IMR-90 (cell line): ENCODE results near the gene GCLC. TPM values are rescaled to one million over a fixed set of nuclear protein-coding genes. Genes with fewer than 3 reads are reported as not detected.

Experiments
- ATAC-seq: fragments of 200-7000 bp; cut with Tn5 transposase; 2 replicates; pipeline ENCODE4 v1.9.1; 2020; ENCODE audit warnings: low read depth, mild to moderate bottlenecking, moderate library complexity
- BruUV-seq: library from RNA; stranded (reverse); fragments of 400-500 nt; replicated peaks from 2 replicates; lab custom pipeline; 2021; lab: Mats Ljungman, UMichigan
- CTCF ChIA-PET: fragments of 300-600 bp; formaldehyde crosslinking; extraction: SDS; loops from one replicate; lab custom pipeline; 2021; ENCODE audit warnings: antibody characterized with exemption; lab: Yijun Ruan, JAX
- POLR2A ChIA-PET: fragments of 300-600 bp; sonication (Branson Sonifier 250); formaldehyde crosslinking; loops from one replicate; lab custom pipeline; 2022; ENCODE audit warnings: antibody characterized with exemption; ENCODE audit not compliant: unreplicated experiment; lab: Charles Lee
- DNase-seq: peaks from one replicate; pipeline ENCODE4 v3.0.0; 2013
- H2AFZ ChIP-seq: replicated peaks from 2 replicates; pipeline ENCODE3; 2013; ENCODE audit warnings: low read length, mild to moderate bottlenecking; ENCODE audit not compliant: poor library complexity
- H2AK5ac ChIP-seq: 2 replicates; pipeline ENCODE4 v1.6.1; 2013; ENCODE audit warnings: low read depth, low read length, inconsistent platforms
- H2AK9ac ChIP-seq: replicated peaks from 2 replicates; pipeline ENCODE3; 2013; ENCODE audit warnings: mild to moderate bottlenecking, low read depth, low read length, moderate library complexity; ENCODE audit not compliant: poor library complexity
- H2BK120ac ChIP-seq: 2 replicates; pipeline ENCODE4 v1.6.1; 2013; ENCODE audit warnings: low read depth, low read length, inconsistent platforms
- H2BK15ac ChIP-seq: 3 replicates; pipeline ENCODE4 v1.6.1; 2013; ENCODE audit warnings: low read depth, low read length, inconsistent platforms
- H2BK20ac ChIP-seq: 2 replicates; pipeline ENCODE4 v1.6.1; 2013; ENCODE audit warnings: low read depth, mild to moderate bottlenecking, inconsistent platforms, low read length, moderate library complexity
- H2BK5ac ChIP-seq: 2 replicates; pipeline ENCODE4 v1.6.1; 2013; ENCODE audit warnings: mild to moderate bottlenecking, low read depth, low read length, inconsistent platforms; ENCODE audit not compliant: poor library complexity, severe bottlenecking
- H3K14ac ChIP-seq: replicated peaks from 2 replicates; pipeline ENCODE4 v1.6.1; 2013; ENCODE audit warnings: low read depth, low read length, inconsistent platforms
- H3K18ac ChIP-seq: 2 replicates; pipeline ENCODE4 v1.6.1; 2013; ENCODE audit warnings: low read depth, low read length, control low read depth
- H3K23ac ChIP-seq: 2 replicates; pipeline ENCODE4 v1.6.1; 2013; ENCODE audit warnings: low read depth, low read length, inconsistent platforms
- H3K27ac ChIP-seq: 2 replicates; pipeline ENCODE4 v1.5.1; 2013; ENCODE audit warnings: mild to moderate bottlenecking, control low read depth, low read length; ENCODE audit not compliant: insufficient read depth
- H3K27me3 ChIP-seq: 2 replicates; pipeline ENCODE4 v1.6.1; 2013; ENCODE audit warnings: low read length; ENCODE audit not compliant: control insufficient read depth, insufficient read depth
- H3K36me3 ChIP-seq: 2 replicates; pipeline ENCODE4 v1.6.1; 2013; ENCODE audit warnings: low read length, mixed read lengths; ENCODE audit not compliant: control insufficient read depth, insufficient read depth
- H3K4ac ChIP-seq: 2 replicates; pipeline ENCODE4 v1.6.1; 2013; ENCODE audit warnings: low read depth, low read length, inconsistent platforms
- H3K4me1 ChIP-seq: 2 replicates; pipeline ENCODE4 v1.6.1; 2013; ENCODE audit warnings: low read length, mixed read lengths; ENCODE audit not compliant: control insufficient read depth, insufficient read depth
- H3K4me2 ChIP-seq: 2 replicates; pipeline ENCODE4 v1.6.1; 2013; ENCODE audit warnings: low read depth, mild to moderate bottlenecking, control low read depth, low read length, moderate library complexity
- H3K4me3 ChIP-seq: 2 replicates; pipeline ENCODE4 v1.5.1; 2013; ENCODE audit warnings: low read depth, mild to moderate bottlenecking, control low read depth, low read length, moderate library complexity; ENCODE audit not compliant: insufficient read depth
- H3K56ac ChIP-seq: 2 replicates; pipeline ENCODE4 v1.6.1; 2013; ENCODE audit warnings: low read length, inconsistent platforms; ENCODE audit not compliant: insufficient read depth; ENCODE audit errors: extremely low read depth
- H3K79me1 ChIP-seq, 2 experiments: 2 replicates each; pipeline ENCODE4 v1.6.1; 2013; ENCODE audit warnings: low read length in 2 of 2, inconsistent platforms in 1 of 2, low read depth in 1 of 2
- H3K9ac ChIP-seq: 2 replicates; pipeline ENCODE4 v1.6.1; 2013; ENCODE audit warnings: low read depth, low read length, control low read depth
- H3K9me1 ChIP-seq: 2 replicates; pipeline ENCODE4 v1.6.1; 2013; ENCODE audit warnings: low read length, inconsistent platforms; ENCODE audit not compliant: insufficient read depth
- H3K9me3 ChIP-seq: 2 replicates; pipeline ENCODE4 v1.6.1; 2013; ENCODE audit warnings: low read length; ENCODE audit not compliant: control insufficient read depth, insufficient read depth
- H4K20me1 ChIP-seq: 2 replicates; pipeline ENCODE4 v1.6.1; 2013; ENCODE audit warnings: low read length, inconsistent platforms; ENCODE audit not compliant: insufficient read depth
- H4K5ac ChIP-seq: 2 replicates; pipeline ENCODE4 v1.6.1; 2013; ENCODE audit warnings: mild to moderate bottlenecking, low read depth, low read length, control low read depth
- H4K8ac ChIP-seq, 2 experiments: 2 replicates each; pipeline ENCODE4 v1.6.1; 2013; ENCODE audit warnings: low read depth in 2 of 2, low read length in 2 of 2, control low read depth in 1 of 2, inconsistent platforms in 1 of 2
- H4K91ac ChIP-seq: 2 replicates; pipeline ENCODE4 v1.6.1; 2013; ENCODE audit warnings: low read depth, low read length, inconsistent platforms; ENCODE audit not compliant: insufficient read depth
- BHLHE40 ChIP-seq: fragments of 150-350 bp; IDR thresholded peaks from 2 replicates; pipeline ENCODE4 v1.6.1; 2016; ENCODE audit warnings: mild to moderate bottlenecking, low read depth, low read length
- CEBPB ChIP-seq: IDR thresholded peaks from 2 replicates; pipeline ENCODE4 v1.6.1; 2012; ENCODE audit warnings: low read depth, low read length, improper control_type of control experiment
- CHD1 ChIP-seq: IDR thresholded peaks from 2 replicates; pipeline ENCODE4 v1.6.1; 2012; ENCODE audit warnings: low read depth, low read length, improper control_type of control experiment
- FOS ChIP-seq: fragments of 150-350 bp; IDR thresholded peaks from 2 replicates; pipeline ENCODE4 v1.6.1; 2016; ENCODE audit warnings: low read depth, low read length
- MAFK ChIP-seq: IDR thresholded peaks from 2 replicates; pipeline ENCODE4 v1.6.1; 2012; ENCODE audit warnings: low read depth, low read length, improper control_type of control experiment
- MAZ ChIP-seq: IDR thresholded peaks from 2 replicates; pipeline ENCODE4 v1.6.1; 2012; ENCODE audit warnings: low read depth, mild to moderate bottlenecking, low read length, improper control_type of control experiment, moderate library complexity, borderline replicate concordance
- MXI1 ChIP-seq: IDR thresholded peaks from 2 replicates; pipeline ENCODE4 v1.6.1; 2012; ENCODE audit warnings: low read depth, mild to moderate bottlenecking, low read length, moderate library complexity, borderline replicate concordance
- POLR2A ChIP-seq: IDR thresholded peaks from 2 replicates; pipeline ENCODE4 v1.6.1; 2012; ENCODE audit warnings: mild to moderate bottlenecking, low read depth, low read length
- RAD21 ChIP-seq: IDR thresholded peaks from 2 replicates; pipeline ENCODE4 v1.6.1; 2012; ENCODE audit warnings: low read length, improper control_type of control experiment
- RCOR1 ChIP-seq: IDR thresholded peaks from 2 replicates; pipeline ENCODE4 v1.6.1; 2012; ENCODE audit warnings: mild to moderate bottlenecking, low read length, improper control_type of control experiment; ENCODE audit not compliant: insufficient replicate concordance
- RFX5 ChIP-seq: IDR thresholded peaks from 2 replicates; pipeline ENCODE4 v1.8.0; 2012; ENCODE audit warnings: low read depth, mild to moderate bottlenecking, low read length, moderate library complexity
- SMC3 ChIP-seq: fragments of 150-350 bp; IDR thresholded peaks from 2 replicates; pipeline ENCODE4 v1.6.1; 2016; ENCODE audit warnings: low read depth, mild to moderate bottlenecking, antibody characterized with exemption, low read length, moderate library complexity
- WGBS, 2 experiments: methylation state at CpG; one replicate each; pipeline versions ENCODE4 v1.1.5 to v1.1.7; 2013; ENCODE audit warnings: missing lambda C conversion rate in 2 of 2; ENCODE audit not compliant: insufficient read length in 1 of 2; ENCODE audit errors: extremely low coverage in 2 of 2; 5-methylcytosine and 5-hydroxymethylcytosine counted together
- dilution Hi-C: fragments of 300-500 bp; cut with HindIII; formaldehyde crosslinking; loops from one replicate; pipeline ENCODE4 v1.14.3; 2018; ENCODE audit warnings: low sequenced_read_pairs; ENCODE audit not compliant: unreplicated experiment
- in situ Hi-C: fragments of 300-500 bp; cut with MboI; formaldehyde crosslinking; loops from 3 replicates; pipeline ENCODE4 v1.14.3; 2019; ENCODE audit warnings: low sequenced_read_pairs, inconsistent platforms, mixed read lengths
- intact Hi-C: fragments of 100-400 bp; cut with micrococcal nuclease; formaldehyde crosslinking; loops from 2 replicates; pipeline ENCODE4 v1.10.0; 2022
- polyA plus RNA-seq, 3 experiments: library from polyadenylated mRNA; depleted of rRNA; stranded (reverse); fragments of >200 nt; gene quantifications; 2 replicates each; pipeline ENCODE4 v1.2.3, GENCODE V29; 2012; ENCODE audit warnings: low replicate concordance in 1 of 3
- total RNA-seq: library from RNA; depleted of rRNA; stranded (reverse); fragments of >200 nt; gene quantifications from 2 replicates; pipeline ENCODE4 v1.2.3, GENCODE V29; 2012
- TF ChIP-seq, protein P1 (sequence below): conservative IDR thresholded peaks from 2 replicates; pipeline ENCODE4 v1.5.1; 2012; ENCODE audit warnings: mild to moderate bottlenecking, low read depth, low read length, improper control_type of control experiment
- TF ChIP-seq, protein P2 (sequence below): fragments of 150-350 bp; IDR thresholded peaks from 2 replicates; pipeline ENCODE4 v1.6.1; 2017; ENCODE audit warnings: mild to moderate bottlenecking, antibody characterized with exemption, low read length, low read depth
- TF ChIP-seq, protein P3 (sequence below): fragments of 150-350 bp; IDR thresholded peaks from 2 replicates; pipeline ENCODE4 v1.6.1; 2016; ENCODE audit warnings: low read depth, mild to moderate bottlenecking, low read length, moderate library complexity, borderline replicate concordance

The GCLC gene
- total and polyA plus RNA-seq, 2 of the 4 experiments (the other 2 are of a cell fraction) = 14.2 to 24.2 TPM

DNA sequence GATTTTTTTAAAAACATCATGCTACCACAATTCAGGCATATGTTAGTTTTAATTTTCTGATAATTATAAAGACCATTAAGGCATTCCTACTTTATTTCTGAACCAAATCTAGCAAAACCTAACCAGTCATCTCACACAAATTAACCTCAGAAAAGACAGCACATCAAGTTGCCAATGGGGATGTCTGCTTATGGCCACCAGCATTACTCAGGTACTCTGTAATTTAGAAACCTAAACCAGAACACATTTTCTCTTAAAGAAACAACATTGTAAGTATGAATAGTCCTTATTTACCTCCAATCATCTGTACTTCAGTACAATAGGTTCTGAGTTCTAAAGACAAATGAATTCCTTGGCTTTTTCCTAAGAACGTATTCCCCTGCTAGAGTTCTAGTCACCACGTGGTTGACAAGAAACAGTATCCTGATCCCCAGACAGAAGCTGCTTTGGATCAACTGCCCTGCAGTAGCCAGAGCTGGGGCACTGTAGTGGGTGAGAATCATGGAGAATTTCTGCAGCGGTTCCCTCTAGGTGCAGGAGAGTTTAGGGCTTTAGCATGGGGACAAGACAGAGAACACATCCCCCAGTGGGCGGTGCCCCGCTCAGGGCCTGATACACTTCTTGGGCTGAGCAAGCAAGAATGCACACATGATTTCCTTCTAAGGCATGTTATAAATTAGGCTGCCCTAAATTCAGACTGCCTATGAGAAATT is 15.4 kb downstream of the GCLC start:
- H3K4me2 ChIP-seq = no peak overlapping the region
- no peaks in the 10 kb centered on the region; the same call in 1 of the 2 replicates for H3K36me3 ChIP-seq
- H3K14ac ChIP-seq = no peak overlapping the region; the same call in 1 of the 2 replicates
- intact Hi-C loops (no loop called here), dilution Hi-C loops (no loop called here), in situ Hi-C loops (loop anchor here (10.0 kb wide), 1 partner anchor 265 kb away; the partner anchor contains the start of gene LRRC1)
- peaks cover 29 to 58% of the 10 kb centered on the region in 2 experiments for H3K79me1 ChIP-seq
- H4K91ac ChIP-seq = 0 out of 2 replicates have a peak overlapping the region, but pooled peaks have one; percentile 29
- no peak overlapping the region for H4K5ac ChIP-seq
- no peak overlapping the region for H3K18ac ChIP-seq
- peaks cover 12% of the 10 kb centered on the region; the same call in 1 of the 2 replicates for H4K20me1 ChIP-seq
- no peak overlapping the region for H3K9ac ChIP-seq
- no peak overlapping the region for H2BK20ac ChIP-seq
- no peak overlapping the region for H3K56ac ChIP-seq
- DNase-seq (no peak), ATAC-seq (peak; percentile 69)
- WGBS, 2 experiments = no CpG with 5 or more reads among the region's 5 CpGs
- no peaks in the 10 kb centered on the region for H3K27me3 ChIP-seq
- H3K27ac ChIP-seq = no peak overlapping the region
- peaks cover 32% of the 10 kb centered on the region for H3K4me1 ChIP-seq
- POLR2A ChIA-PET = no interaction called here
- H2AK9ac ChIP-seq = no peak overlapping the region
- no peak overlapping the region for H2AK5ac ChIP-seq
- no peak overlapping the region for H3K4me3 ChIP-seq
- 0 out of 2 replicates have a peak, but pooled peaks cover 16% of the 10 kb centered on the region for H3K9me1 ChIP-seq
- H2BK5ac ChIP-seq = no peak overlapping the region
- CTCF ChIA-PET = no interaction called here
- no peaks in the 10 kb centered on the region for H3K9me3 ChIP-seq
- H2AFZ ChIP-seq = no peak overlapping the region
- BruUV-seq = no TSS peak
- H2BK15ac ChIP-seq = no peak overlapping the region
- 0 out of 2 replicates have a peak overlapping the region, but pooled peaks have one; percentile 2 for H3K23ac ChIP-seq
- H3K4ac ChIP-seq = no peak overlapping the region
- H4K8ac ChIP-seq = no peak overlapping the region
- H2BK120ac ChIP-seq = no peak overlapping the region
- TF ChIP-seq FOS (no peak), CHD1 (no peak), POLR2A (no peak), RAD21 (no peak), MAFK (no peak), CEBPB (no peak), SMC3 (no peak), BHLHE40 (no peak), MAZ (no peak), RFX5 (no peak), MXI1 (no peak), RCOR1 (no peak)
- TF ChIP-seq, protein P1, sequence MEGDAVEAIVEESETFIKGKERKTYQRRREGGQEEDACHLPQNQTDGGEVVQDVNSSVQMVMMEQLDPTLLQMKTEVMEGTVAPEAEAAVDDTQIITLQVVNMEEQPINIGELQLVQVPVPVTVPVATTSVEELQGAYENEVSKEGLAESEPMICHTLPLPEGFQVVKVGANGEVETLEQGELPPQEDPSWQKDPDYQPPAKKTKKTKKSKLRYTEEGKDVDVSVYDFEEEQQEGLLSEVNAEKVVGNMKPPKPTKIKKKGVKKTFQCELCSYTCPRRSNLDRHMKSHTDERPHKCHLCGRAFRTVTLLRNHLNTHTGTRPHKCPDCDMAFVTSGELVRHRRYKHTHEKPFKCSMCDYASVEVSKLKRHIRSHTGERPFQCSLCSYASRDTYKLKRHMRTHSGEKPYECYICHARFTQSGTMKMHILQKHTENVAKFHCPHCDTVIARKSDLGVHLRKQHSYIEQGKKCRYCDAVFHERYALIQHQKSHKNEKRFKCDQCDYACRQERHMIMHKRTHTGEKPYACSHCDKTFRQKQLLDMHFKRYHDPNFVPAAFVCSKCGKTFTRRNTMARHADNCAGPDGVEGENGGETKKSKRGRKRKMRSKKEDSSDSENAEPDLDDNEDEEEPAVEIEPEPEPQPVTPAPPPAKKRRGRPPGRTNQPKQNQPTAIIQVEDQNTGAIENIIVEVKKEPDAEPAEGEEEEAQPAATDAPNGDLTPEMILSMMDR = no peak
- TF ChIP-seq, protein P2, sequence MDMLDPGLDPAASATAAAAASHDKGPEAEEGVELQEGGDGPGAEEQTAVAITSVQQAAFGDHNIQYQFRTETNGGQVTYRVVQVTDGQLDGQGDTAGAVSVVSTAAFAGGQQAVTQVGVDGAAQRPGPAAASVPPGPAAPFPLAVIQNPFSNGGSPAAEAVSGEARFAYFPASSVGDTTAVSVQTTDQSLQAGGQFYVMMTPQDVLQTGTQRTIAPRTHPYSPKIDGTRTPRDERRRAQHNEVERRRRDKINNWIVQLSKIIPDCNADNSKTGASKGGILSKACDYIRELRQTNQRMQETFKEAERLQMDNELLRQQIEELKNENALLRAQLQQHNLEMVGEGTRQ = no peak
- TF ChIP-seq, protein P3, sequence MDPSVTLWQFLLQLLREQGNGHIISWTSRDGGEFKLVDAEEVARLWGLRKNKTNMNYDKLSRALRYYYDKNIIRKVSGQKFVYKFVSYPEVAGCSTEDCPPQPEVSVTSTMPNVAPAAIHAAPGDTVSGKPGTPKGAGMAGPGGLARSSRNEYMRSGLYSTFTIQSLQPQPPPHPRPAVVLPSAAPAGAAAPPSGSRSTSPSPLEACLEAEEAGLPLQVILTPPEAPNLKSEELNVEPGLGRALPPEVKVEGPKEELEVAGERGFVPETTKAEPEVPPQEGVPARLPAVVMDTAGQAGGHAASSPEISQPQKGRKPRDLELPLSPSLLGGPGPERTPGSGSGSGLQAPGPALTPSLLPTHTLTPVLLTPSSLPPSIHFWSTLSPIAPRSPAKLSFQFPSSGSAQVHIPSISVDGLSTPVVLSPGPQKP = no peak
